TTC549 (cell line): ENCODE data around the gene SIGLEC6.

ENCODE experiments used
- FAIRE-seq: peaks from 2 replicates; lab custom pipeline; 2012; peaks lifted over from hg19 to GRCh38; lab: Jason Lieb, UNC

Gene SIGLEC6

DNA sequence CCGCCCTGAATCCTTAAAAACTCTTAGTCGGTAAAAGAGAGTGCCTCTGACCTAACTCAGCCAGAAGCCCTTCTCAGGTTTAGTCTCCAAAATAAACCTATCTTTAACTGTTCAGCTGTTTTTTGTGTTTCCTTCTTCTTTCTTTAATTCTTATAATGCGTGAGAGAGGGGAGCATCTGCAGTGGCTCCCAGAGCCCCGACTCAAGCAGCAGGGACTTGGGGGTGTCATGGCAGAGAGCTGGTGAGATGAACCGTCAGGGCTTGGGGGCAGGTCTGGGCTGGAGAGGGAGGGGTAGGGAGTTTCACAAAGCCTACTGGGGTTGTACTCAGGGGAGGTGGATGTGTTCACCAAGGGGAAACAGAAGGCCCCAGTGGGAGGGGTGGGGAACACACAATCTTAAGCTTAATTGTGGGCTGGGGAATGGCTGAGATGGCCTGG is 16.8 kb upstream of the SIGLEC6 start:
- no peak for FAIRE-seq

DNA sequence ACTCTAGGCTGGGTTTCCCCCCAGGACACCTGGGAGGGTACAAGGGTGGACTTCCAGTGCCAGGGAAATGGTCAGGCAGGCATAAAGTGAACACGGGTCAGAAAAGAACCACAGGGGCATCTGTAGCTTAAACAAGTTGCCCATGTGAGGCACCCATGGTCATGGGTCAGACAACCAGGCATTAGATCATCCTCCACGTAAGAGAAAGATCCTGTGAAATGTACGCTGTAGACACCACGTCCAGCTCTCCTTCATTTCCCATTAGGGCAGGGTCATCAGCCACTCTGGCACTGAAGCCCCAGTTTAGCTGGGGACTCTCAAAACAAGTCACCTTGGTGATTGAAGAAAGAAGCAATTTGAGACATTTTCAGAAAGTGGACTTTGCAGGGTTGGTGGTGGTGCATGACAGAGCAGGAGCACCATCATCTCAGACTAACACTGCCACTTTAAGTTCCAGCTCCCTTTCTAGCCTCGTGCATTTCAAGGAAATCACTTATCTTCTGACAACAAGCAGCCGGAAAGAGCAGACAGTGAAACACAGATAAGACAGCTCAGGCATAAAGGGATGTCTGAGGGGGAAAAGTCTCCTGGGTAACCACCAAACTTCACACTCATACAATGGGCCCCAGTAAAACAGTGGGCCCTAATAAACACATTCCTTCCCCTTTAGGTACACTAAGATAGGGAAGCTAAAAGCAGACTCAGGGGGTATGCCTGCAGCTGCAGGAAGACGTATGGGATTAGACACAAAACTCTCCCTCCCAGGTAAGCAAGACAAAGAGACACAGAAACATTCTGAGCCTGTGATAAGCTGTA is 16.1 kb upstream of the SIGLEC6 start:
- FAIRE-seq = no peak

DNA sequence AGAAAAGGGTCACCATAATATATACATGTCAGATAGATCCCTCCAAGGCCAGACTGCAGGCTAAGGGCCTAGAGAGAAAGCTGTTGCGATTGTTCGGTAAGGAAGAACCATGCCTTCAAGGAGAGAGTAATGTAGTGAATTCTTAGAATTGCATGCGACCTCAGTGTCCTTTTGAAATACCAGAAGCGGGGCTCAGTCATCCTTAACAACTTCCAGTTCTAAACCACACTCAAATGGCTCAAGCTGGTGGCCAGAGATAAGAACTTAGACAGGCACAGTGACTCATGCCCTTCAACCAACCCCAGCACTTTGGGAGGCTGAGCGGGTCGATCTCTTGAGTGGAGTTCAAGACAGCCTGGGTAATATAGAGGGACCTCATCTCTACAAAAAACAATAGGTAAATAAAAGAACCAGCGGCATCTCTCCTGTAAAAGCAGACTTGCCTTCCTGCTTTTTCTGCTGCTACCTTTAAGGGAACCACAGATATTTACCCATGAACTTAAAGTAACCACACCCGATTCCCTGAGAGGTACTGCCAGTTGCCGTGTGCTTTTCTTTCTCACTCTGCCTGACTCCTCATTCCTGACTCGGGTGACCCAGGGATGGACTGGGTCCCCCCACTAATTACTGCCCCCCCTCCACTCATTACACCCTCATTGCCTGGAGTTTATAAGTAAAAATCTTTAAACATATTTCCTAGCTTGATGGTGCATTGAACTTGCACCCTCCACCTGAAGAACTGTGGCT is 15.4 kb upstream of the SIGLEC6 start:
- no peak for FAIRE-seq

- no peak for FAIRE-seq
Measured at GRCh38 chr19:51546107-51546649, 14.7 kb upstream of the SIGLEC6 start.

DNA sequence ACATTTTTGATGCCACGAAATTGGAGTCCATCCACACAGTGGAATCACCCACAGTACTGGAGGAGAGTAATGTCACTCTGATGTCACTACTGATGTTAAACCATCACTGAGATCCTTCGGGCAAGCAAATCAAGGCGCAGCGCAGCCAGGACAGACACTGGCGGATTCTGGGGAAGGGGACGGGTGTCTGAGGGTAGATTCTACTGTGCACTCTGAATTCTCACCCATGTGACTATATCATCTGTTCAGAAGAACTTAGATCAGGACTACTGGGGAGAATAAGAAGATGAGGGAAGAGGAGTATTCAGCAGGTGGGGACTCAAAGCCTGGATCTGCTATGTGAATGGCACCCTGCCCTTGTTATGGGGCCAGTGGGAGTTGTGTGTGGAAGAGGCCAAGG is 12.6 kb upstream of the SIGLEC6 start:
- no peak for FAIRE-seq

DNA sequence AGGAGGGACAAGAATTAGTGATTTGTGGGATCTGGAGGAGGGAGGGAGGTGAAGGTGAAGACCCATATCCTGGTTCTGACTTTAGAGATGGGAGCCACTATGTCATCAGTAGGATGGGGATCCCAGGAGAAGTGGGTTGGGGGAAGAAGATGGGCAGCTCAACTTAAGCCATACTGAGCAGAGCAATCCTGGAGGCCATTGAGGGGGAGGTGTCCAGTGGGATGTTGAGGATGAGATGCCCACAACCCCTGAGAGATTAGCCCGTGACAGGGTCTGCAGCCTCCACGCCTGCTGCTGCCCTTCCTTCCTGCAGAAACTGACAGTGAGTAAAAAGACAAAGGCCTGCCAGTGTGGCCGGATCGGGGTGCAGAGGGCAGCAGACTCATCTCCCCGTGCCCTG is 11.2 kb upstream of the SIGLEC6 start:
- no peak for FAIRE-seq

DNA sequence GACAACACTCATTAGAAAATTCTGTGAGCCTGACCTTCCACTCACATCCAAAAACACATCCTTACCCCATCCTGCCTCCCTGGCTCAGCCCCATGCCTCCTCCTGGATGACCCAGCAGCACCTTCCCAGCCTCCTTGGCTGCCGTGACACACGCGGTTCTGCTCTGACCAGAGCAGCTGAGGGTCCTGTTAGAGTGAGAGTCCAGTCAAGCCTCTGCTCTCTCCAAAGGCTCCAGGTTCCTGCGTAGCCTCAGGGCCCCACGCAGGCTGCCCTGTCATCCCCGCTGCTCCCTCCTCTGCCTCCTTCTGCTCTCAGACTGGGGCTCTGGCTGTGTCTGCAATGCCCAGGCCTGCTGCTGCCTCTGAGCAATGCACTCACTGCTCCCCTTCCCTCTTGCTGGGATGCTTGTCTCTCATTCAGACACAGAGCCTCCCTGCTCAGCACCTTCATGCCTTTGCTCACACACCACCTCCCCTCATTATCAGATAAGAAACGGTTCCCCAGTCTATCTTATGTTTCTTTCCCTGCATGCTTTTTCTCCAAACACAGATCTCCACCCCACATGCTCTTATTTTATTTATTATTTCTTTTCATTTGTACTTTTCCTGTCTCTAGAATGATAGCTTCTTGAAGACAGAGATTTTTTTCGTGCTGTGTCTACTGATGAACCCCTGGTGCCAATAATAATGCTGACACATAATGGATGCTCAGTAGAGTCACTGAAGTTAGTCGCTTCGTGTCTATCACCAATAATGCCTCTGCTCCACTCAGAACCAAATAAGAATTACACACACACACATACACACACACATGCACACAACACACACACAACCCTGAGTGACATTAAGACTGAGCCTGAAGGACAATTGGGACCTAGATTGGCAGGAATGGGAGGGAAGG is 10.2 kb upstream of the SIGLEC6 start:
- FAIRE-seq = no peak

GRCh38 chr19:51539821-51540366 is 8.4 kb upstream of the SIGLEC6 start:
- no peak for FAIRE-seq

DNA sequence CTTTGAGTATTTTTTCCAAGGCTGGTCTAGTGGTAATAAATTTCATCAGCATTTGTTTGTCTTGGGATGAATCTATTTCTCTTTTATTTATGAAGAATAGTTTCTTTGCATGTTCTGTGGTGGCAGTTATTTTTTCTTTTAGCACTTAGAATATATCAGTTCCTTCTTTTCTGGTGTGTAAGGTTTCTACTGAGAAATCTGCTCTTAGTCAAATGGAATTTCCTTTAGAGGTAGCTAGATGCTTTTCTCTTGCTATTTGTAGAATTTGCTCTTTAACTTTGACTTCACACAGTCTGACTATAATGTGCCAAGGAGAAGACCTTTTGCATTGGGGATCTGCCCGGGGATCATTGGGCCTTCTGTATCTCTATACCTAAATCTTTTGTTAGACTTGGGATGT is 4.1 kb upstream of the SIGLEC6 start:
- no peak for FAIRE-seq

GRCh38 chr19:51530616-51531015 is 854 bp downstream of the SIGLEC6 start:
- FAIRE-seq = no peak

DNA sequence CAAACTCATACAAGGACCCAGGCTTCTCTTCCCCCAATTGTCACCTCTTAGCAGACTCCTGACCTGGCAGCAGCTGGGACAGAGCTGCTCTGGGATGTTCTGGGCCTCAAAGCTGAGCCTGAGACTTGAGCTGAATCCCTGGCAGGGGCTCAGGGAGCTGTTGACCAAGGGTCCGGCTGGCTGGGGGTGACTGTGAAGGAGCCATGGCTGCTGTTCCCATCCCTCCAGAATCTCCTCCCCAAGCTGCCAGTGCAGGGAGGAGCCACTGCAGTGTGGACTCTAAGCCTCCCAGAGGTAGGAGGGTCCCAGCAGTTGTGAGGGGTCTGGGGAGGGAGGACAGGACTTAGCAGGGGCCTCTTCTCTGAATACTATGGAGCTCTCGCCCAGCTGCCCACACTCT is 2.2 kb downstream of the SIGLEC6 start:
- FAIRE-seq = no peak

DNA sequence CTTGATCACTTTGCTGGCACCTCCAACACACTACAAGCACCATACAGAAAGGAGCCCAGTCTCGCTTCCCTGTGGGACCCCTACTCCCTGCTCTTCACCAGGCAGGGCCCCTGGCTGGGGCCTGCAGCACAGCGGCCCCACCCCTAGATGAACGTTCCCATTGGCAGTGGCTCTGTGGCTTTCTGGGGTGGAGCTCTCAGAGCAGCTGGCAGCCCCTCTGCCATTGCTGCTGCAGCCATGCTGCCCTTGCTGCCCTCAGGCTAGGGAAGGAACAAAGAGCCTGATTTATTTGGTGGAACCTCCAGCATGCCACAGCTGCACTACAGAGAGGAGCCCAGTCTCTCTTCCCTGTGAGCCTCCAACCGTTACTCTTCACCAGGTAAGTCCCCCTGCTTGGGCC is 5.8 kb downstream of the SIGLEC6 start:
- FAIRE-seq = no peak

GRCh38 chr19:51524666-51525264 is 6.7 kb downstream of the SIGLEC6 start:
- FAIRE-seq = no peak

DNA sequence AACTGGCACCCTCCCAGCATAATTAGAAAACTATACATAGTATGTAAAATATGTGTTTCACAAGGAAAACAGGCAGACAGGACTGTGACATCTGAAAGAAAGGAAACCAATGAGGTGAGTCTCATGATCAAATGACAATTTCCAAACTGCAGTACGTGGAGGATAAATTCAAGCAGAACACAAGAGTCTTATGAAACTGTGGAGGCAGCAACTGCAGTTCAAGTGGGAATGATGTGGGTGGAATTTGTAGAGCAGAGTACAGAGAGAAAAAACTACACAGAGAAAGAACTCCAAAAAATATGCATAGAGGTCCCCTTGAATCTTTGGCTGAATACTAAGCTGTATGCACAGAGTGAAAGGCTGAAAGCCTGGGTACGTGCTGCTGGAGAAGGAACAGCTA is 9.7 kb downstream of the SIGLEC6 start:
- no peak for FAIRE-seq

GRCh38 chr19:51521357-51521756 is 10.1 kb downstream of the SIGLEC6 start:
- no peak for FAIRE-seq

DNA sequence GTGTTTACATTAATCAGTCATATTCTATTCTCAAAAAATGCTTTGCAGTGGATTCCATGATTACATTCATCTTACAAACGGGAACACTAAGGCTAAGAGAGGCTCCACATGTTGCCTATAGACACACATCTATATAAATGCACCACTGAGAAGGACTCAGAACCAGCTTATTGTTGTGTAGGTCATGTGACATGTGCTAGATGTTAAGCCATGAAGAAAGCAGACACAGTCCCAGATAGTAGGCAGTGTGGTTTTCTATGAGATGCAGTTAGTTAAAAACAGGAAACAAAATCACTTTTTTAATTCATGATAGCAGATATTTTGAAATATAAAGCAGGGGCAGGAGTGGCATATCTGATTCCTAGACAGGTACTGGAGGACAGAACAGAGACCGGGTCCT is 10.7 kb downstream of the SIGLEC6 start:
- no peak for FAIRE-seq

- FAIRE-seq = peak; percentile 25
Measured at GRCh38 chr19:51514866-51515481, 16.5 kb downstream of the SIGLEC6 start.

- no peak for FAIRE-seq
Measured at GRCh38 chr19:51513968-51514367, 17.5 kb downstream of the SIGLEC6 start.

DNA sequence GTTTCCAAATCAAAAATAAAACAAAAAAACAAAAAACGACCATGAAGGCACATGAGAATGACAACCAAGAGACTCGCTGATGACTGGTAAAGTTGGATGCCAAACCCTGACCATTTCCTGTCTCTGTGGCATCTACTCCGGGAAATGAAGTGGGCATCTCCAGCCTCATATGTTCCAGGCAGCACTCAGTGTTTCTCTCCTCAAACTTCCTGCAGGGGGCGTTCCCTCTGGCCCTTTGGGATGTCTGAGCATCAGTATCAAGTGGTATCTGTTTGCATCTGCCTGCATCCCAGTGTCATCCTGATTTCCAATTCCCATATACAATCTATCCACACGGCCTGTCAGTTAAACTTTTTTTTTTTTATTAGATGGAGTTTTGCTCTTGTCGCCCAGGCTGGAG is 20.1 kb downstream of the SIGLEC6 start:
- FAIRE-seq = no peak

GRCh38 chr19:51509823-51510660 is 21.4 kb downstream of the SIGLEC6 start:
- no peak for FAIRE-seq
